Dendritic cell treated with granulocyte-macrophage colony-stimulating factor and Interleukin-4, amounts not matched to agents 40 ng/mL and 50 ng/mL, for 4 days (primary cell): ENCODE data around the gene MAN2B1.
"Not testable (repeated sequence)": the region's sequence is repeated elsewhere in the genome, so short reads cannot be mapped to it uniquely, and the experiment has no call there.

Source experiments
- H3K27ac Mint-ChIP-seq: one replicate; pipeline ENCODE4 v1.8.0; 2022; ENCODE audit warnings: mild to moderate bottlenecking, mixed read lengths
- H3K27me3 Mint-ChIP-seq: one replicate; pipeline ENCODE4 v1.8.0; 2022; ENCODE audit warnings: mild to moderate bottlenecking, mixed read lengths
- H3K36me3 Mint-ChIP-seq: one replicate; pipeline ENCODE4 v1.8.0; 2022; ENCODE audit warnings: low read depth, mixed read lengths
- H3K4me1 Mint-ChIP-seq: one replicate; pipeline ENCODE4 v1.8.0; 2022; ENCODE audit warnings: low read depth, mixed read lengths
- H3K4me3 Mint-ChIP-seq: one replicate; pipeline ENCODE4 v1.8.0; 2022; ENCODE audit warnings: mild to moderate bottlenecking, moderate library complexity, mixed read lengths
- H3K9me3 Mint-ChIP-seq: one replicate; pipeline ENCODE4 v1.8.0; 2022; ENCODE audit warnings: mixed read lengths
- intact Hi-C: fragments of 100-400 bp; cut with micrococcal nuclease; formaldehyde crosslinking; loops from one replicate; pipeline ENCODE4 v1.15.0; 2022

The MAN2B1 gene

DNA sequence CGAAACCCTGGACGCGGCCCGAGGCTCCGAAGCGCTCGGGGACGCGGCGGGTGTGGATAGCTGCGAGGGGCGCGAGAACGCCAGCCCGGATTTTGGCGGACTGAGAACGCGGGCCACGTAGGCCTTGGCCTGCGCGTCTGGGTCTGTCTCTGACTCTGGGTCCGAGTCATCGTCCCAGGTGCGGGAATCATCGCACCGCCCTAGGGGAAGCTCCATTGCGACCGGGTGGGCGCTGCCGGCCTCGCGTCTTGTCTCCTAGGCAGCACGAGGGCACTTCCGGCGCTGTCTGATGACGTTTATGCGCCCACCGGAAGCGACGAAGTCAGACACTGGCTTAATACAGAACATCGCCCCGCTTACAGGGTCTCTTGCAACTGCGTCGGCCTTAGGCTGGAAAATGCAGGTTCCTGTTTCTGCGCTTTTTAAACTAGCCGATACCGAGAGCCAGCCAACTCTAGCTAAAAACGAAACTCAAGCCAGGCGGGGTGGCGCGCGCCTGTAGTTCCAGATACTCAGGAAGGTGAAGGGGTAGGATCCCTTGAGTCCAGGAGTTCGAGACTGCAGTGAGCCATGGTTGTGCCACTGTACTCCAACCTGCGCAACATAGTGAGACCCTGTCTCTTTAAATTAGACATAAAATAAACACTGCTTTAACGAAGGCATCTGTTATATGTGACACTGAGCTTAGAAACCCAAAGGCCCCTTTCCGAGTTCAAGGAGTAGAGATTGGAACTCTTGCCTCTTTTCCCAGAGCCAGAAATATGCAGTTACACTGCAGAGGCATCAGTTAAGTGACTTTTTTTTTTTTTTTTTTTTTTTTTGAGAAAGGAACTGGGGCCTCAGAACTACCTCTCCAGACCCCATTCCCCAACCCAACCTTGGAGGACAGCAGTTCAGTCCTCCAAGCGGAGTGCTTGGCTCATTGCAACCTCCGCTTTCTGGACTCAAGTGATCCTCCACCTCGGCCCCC is 30.1 kb upstream of the MAN2B1 start, which contains the start of gene FBXW9:
TSS of gene FBXW9 (minus strand) at position 266 of the 970 bp plus-strand sequence. CDS start at position 216, 50 bp downstream.
- H3K9me3 Mint-ChIP-seq, result no peaks in the 10 kb centered on the region
- intact Hi-C loops, result no loop called here
- H3K36me3 Mint-ChIP-seq, result peaks cover 36% of the 10 kb centered on the region
- peaks cover 10% of the 10 kb centered on the region for H3K4me1 Mint-ChIP-seq
- H3K27ac Mint-ChIP-seq, result peak within 1 kb of the TSS; percentile 93
- H3K27me3 Mint-ChIP-seq, result no peaks in the 10 kb centered on the region
- H3K4me3 Mint-ChIP-seq, result peak within 1 kb of the TSS; percentile 82

DNA sequence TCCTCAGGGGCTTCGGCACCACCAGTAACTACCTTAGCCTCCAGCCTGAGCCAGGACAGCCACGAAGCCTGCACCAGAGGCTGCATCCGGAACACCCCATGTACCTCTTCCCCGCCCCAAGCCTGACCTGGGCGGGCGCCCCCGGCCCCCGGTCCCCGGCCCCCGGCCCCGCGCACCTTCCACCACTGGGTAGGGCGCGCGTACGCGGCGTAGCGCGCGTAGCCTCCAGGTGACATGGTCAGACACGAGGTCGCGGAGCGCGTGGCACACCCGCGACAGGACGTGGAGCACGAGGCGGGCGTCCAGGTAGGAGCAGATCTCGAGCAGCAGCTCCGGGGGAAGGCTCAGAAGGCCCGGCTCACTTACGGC is 29.4 kb upstream of the MAN2B1 start:
- Mint-ChIP-seq H3K27ac (peak overlapping the region; percentile 93), H3K4me1 (peaks cover 10% of the 10 kb centered on the region), H3K36me3 (peaks cover 29% of the 10 kb centered on the region), H3K9me3 (no peaks in the 10 kb centered on the region), H3K27me3 (no peaks in the 10 kb centered on the region), H3K4me3 (peak overlapping the region; percentile 82)
- intact Hi-C loops, result no loop called here

DNA sequence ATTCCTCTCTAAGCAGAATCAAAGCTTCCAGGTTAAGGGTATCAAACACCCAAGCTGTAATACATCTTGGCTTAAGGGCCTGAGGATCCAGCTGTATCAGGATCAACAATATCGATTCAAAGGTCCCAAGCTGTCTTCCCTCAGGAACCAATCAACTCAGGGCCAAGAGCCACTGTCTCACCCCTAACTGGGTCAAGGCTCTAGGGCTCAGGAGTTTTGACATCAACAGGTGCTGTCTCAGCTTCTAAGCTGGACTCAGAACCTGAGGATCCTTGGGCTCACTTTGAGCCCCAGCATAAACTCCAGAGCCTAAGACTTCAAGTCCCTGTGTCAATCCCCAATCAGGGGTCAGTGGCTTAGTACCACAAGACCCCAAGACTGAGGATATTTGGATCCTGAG is 29.0 kb upstream of the MAN2B1 start:
- Mint-ChIP-seq H3K9me3 (no peaks in the 10 kb centered on the region), H3K27ac (peak overlapping the region; percentile 93), H3K36me3 (peaks cover 25% of the 10 kb centered on the region), H3K27me3 (no peaks in the 10 kb centered on the region), H3K4me3 (peak overlapping the region; percentile 82), H3K4me1 (peaks cover 10% of the 10 kb centered on the region)
- intact Hi-C loops, result no loop called here

DNA sequence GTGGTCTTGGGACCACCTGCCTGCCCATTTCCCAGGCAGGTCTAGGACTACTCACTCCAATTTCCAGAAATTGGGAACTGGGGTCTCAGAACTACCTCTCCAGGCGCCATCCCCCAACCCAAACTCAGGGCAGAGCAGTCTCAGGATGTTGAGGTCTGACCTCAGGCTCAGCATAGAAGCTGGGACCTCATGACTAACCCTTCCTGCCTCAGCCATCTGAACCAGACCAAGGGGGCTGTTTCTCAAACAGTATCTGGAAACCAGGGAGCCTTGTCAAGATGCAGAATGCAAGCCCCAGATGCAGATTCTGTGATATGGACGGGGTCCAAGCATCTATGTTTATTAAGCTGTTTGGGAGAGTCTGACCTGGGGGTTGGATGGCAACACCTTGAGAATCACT is 28.6 kb upstream of the MAN2B1 start:
- no peak overlapping the region for H3K4me3 Mint-ChIP-seq
- H3K27ac Mint-ChIP-seq, result no peak overlapping the region
- peaks cover 21% of the 10 kb centered on the region for H3K36me3 Mint-ChIP-seq
- intact Hi-C loops, result no loop called here
- no peaks in the 10 kb centered on the region for H3K9me3 Mint-ChIP-seq
- H3K4me1 Mint-ChIP-seq, result peaks cover 11% of the 10 kb centered on the region
- no peaks in the 10 kb centered on the region for H3K27me3 Mint-ChIP-seq

DNA sequence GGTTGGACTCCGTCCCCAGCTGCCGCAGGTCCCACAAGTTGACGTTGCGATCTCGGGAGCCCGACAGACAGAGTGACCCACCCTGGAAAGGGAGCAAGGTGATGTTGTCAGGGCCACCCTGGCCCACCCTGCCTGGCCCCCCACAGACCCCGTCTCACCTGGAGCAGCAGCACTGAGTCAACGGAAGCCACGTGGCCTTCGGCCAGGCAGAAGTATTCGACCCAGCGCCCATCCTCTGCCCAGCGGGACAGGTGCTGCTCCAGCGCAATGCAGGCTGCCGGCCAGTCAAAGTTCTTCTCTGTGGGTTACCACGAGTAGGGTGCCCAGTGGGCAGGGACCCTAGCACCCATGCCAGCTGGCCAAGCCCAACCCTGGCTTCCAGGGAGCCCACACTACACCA is 28.1 kb upstream of the MAN2B1 start:
- H3K4me3 Mint-ChIP-seq, result no peak overlapping the region
- H3K27me3 Mint-ChIP-seq, result no peaks in the 10 kb centered on the region
- H3K9me3 Mint-ChIP-seq, result no peaks in the 10 kb centered on the region
- intact Hi-C loops, result no loop called here
- H3K27ac Mint-ChIP-seq, result no peak overlapping the region
- H3K4me1 Mint-ChIP-seq, result peaks cover 15% of the 10 kb centered on the region
- peaks cover 16% of the 10 kb centered on the region for H3K36me3 Mint-ChIP-seq

DNA sequence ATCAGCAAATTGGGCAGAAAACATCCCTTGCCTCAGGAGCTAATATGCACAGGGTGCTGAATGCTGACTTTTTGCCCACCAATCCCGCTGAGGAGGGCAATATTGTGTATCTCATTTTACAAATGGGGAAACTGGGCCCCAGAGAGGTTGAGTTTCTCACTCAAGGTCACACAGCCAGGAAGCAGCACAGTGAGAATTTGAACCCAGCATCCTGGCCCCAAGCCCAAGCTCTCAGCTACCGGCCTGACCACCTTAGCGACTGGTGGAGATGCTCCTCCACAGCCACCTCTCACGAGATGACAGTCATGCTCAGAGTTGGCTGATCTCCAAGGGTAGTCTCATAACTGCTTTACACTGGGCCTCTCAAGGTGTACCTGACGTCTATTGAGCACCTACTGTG is 26.4 kb upstream of the MAN2B1 start:
- Mint-ChIP-seq H3K36me3 (peaks cover 2% of the 10 kb centered on the region), H3K9me3 (no peaks in the 10 kb centered on the region), H3K27ac (no peak overlapping the region), H3K4me3 (no peak overlapping the region), H3K4me1 (peaks cover 10% of the 10 kb centered on the region), H3K27me3 (no peaks in the 10 kb centered on the region)
- intact Hi-C loops, result no loop called here

DNA sequence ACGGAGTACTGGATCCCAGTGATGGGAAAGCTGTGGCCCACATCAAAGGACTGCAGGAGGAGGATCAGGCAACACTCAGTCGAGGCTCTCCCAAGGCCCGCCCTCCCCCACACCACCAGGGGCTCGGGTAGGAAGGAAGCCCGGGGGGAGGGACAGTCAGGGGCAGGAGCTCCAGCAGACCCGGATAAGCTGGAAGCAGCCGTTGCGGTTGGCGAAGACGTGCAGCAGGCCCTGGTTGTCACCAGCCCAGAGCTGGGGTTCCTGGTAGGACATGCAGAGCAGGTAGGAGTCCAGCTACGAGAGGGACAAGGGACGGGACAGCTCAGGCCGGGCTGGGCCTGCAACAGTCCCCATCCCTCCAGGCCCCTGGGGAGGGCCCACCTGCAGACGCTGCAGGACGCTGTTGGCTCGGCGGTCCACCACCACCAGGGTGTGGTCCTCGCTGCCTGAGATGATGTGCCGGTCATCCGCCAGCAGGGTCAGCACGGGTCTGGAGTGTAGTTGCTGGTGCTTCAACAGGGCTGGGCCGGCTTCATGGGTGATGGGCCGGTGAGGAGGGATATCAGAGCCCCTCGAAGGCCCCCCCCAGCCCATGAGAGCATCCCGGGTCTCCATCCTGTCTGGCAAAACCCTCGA is 23.2 kb upstream of the MAN2B1 start:
- Mint-ChIP-seq H3K9me3 (no peaks in the 10 kb centered on the region), H3K4me1 (peaks cover 15% of the 10 kb centered on the region), H3K27me3 (no peaks in the 10 kb centered on the region), H3K4me3 (no peak overlapping the region), H3K27ac (no peak overlapping the region), H3K36me3 (no peaks in the 10 kb centered on the region)
- intact Hi-C loops, result no loop called here

DNA sequence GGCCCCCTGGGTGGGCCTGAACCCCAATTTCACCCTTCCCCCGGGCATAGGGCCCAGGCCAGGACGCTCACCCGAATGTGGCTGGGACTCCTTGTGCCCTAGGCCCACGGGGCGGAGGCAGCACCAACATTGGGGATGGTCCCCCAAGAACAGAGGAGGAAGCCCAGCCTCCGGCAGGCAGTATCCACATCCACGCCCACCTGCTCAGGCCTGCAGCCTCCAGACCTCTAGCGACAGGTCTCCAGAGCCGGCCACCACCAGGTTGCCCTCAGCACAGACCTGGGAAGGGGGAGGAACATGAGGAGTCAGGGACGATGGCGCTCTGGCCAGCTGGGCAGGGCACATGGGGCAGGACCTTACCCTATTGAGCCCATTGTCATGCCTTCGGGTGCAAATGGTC is 22.5 kb upstream of the MAN2B1 start:
- H3K36me3 Mint-ChIP-seq, result no peaks in the 10 kb centered on the region
- H3K27ac Mint-ChIP-seq, result no peak overlapping the region
- no peaks in the 10 kb centered on the region for H3K27me3 Mint-ChIP-seq
- no peaks in the 10 kb centered on the region for H3K9me3 Mint-ChIP-seq
- intact Hi-C loops, result no loop called here
- peaks cover 15% of the 10 kb centered on the region for H3K4me1 Mint-ChIP-seq
- no peak overlapping the region for H3K4me3 Mint-ChIP-seq

DNA sequence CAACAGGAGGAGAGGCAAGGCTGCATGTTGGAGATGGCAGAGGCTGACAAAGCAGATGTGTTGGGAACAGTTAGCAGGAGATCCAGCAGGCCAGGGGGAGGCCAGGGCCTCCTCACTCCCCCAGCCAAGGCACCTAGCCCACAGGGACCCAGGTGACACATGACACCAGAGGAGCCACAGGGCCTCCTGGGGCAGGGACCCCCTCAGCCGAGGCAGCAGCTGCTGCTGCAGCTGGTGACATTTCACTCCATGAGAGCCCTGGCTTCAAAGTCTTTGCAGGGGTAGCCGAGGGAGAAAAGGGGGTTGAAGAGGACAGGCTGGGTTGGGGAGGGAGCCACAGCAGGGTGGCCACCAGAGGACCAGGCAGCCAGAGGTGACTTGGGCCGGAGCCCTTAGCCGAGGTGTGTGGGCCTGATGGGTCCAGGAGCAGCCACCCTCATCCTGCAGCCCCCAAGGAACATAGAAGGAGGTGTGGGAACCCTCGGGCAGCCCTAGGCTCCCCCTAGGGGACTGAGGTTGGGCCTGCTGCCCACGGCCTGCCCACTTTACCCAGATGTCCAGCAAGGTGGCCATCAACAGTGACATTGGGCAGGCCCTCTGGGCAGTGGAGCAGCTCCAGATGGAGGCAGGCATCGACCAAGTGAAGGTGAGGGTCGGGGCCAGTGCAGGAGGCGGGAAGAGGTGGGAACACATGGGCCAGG is 21.1 kb upstream of the MAN2B1 start, which contains the start of gene GNG14:
TSS of gene GNG14 (plus strand) at position 503 of the 701 bp plus-strand sequence. CDS start at position 554, 51 bp downstream.
- H3K27me3 Mint-ChIP-seq, result no peaks in the 10 kb centered on the region
- intact Hi-C loops, result no loop called here
- H3K9me3 Mint-ChIP-seq, result no peaks in the 10 kb centered on the region
- no peak within 1 kb of the TSS for H3K27ac Mint-ChIP-seq
- H3K36me3 Mint-ChIP-seq, result no peaks in the 10 kb centered on the region
- H3K4me3 Mint-ChIP-seq, result no peak within 1 kb of the TSS
- peaks cover 15% of the 10 kb centered on the region for H3K4me1 Mint-ChIP-seq

DNA sequence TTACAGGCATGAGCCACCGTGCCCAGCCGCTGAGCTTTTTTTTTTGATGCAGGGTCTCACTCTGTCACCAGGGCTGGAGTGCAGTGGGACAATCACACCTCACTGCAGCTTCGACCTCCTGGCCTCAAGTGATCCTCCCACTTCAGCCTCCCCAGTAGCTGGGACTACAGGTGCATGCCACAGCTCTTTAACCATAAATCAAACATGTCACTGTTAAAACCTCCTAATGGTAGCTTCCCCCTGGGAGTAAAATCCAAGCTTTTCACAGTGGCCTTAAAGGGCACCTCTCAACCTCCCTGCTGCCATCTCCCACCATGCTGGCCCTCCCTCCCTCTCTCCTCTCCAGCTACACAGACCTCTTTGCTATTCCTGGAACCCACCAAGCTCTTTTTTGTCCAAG is 19.3 kb upstream of the MAN2B1 start:
- H3K36me3 Mint-ChIP-seq, result peaks cover 9% of the 10 kb centered on the region
- H3K4me3 Mint-ChIP-seq, result no peak overlapping the region
- H3K9me3 Mint-ChIP-seq, result no peaks in the 10 kb centered on the region
- intact Hi-C loops, result no loop called here
- H3K27me3 Mint-ChIP-seq, result no peaks in the 10 kb centered on the region
- peaks cover 19% of the 10 kb centered on the region for H3K4me1 Mint-ChIP-seq
- H3K27ac Mint-ChIP-seq, result no peak overlapping the region

DNA sequence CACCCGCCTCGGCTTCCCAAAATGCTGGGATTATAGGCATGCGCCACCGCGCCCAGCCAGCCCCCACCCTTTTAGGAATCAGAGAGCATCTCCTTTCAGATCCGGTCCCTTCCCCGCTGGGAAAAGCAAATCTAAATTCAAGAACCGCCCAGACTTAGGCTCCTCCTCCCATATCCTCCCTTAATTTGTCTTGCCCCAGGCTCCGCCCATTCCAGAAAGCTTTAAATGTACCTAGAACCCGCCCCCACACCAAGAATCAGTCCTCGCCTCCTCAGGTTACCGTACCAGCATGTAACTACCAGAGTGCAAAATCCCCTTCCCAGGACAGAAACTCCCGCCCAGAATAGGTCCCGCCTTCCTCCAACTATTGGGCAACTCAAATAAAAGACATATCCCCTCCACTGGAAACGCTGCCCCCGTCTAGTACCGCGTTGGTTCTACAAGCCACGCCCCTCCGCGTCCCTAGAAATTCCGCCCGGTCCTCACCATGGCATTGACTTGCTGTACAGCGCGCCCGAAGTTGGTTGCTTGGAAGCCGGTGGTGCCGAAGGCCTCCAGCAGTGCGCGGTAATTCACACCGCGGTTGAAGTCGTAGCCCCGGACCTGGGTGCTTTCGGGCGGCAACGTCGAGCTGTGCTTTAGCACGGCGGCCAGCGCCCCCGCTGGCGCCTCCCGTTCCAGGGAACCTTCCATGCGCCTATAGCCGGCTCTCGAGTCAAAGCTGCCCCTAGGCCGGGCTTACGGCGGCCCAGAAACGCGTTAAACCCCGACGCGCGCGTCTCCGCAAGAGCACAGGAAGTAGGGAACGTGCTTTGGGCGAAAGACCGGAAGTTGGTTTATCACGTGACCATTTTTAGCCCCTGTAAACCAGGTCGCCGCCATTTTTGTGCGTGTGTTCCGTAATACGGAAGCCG is 14.8 kb upstream of the MAN2B1 start, which contains the start of gene DHPS:
TSS of gene DHPS (minus strand) at position 807 of the 914 bp plus-strand sequence. CDS start at position 693, 114 bp downstream.
- H3K27me3 Mint-ChIP-seq, result no peaks in the 10 kb centered on the region
- intact Hi-C loops, result loop anchor here (1.0 kb wide), 1 partner anchor 12 kb away; a partner anchor contains a TSS
- no peaks in the 10 kb centered on the region for H3K9me3 Mint-ChIP-seq
- peak within 1 kb of the TSS; percentile 94 for H3K27ac Mint-ChIP-seq
- H3K4me3 Mint-ChIP-seq, result peak within 1 kb of the TSS; percentile 91
- peaks cover 29% of the 10 kb centered on the region for H3K4me1 Mint-ChIP-seq
- peaks cover 51% of the 10 kb centered on the region for H3K36me3 Mint-ChIP-seq

DNA sequence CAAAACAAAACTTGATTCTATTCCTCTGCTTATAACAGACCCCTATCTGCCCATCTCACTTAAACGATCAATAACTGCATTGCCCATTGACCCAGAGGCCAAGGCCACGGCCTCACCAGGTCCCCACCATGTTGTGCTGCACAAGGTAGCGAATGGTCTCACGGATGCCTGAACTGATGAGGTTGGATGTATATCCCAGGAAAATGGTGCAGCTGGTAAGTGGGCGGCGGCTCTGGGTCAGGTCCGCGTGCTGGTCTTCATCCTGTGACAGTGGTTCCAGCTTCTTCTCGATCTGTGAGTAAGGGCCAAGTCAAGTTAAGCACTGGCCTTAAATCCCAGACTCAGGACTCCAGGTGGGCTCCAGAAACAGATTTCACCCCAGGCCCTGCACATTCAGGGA is 13.5 kb upstream of the MAN2B1 start:
- no peak overlapping the region for H3K27ac Mint-ChIP-seq
- intact Hi-C loops, result no loop called here
- H3K36me3 Mint-ChIP-seq, result peaks cover 64% of the 10 kb centered on the region
- no peaks in the 10 kb centered on the region for H3K27me3 Mint-ChIP-seq
- H3K4me1 Mint-ChIP-seq, result peaks cover 33% of the 10 kb centered on the region
- peak overlapping the region; percentile 27 for H3K4me3 Mint-ChIP-seq
- no peaks in the 10 kb centered on the region for H3K9me3 Mint-ChIP-seq

DNA sequence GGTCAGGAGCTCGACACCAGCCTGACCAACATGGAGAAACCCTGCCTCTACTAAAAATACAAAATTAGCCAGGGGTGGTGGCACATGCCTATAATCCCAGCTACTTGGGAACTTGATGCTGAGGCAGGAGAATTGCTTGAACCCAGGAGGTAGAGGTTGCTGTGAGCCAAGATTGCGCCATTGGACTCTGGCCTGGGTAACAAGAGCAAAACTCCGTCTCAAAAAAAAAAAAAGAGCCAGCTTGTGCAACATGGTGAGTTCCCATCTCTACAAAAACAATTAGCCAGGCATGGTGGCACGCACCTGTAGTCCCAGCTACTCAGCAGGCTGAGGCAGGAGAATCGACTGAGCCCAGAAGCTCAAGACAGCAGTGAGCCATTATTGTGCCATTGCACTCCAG is 11.5 kb upstream of the MAN2B1 start:
- H3K27me3 Mint-ChIP-seq, H3K9me3 Mint-ChIP-seq, H3K4me3 Mint-ChIP-seq, H3K27ac Mint-ChIP-seq: not testable (repeated sequence)
- Mint-ChIP-seq H3K36me3 (peaks cover 84% of the 10 kb centered on the region), H3K4me1 (peaks cover 48% of the 10 kb centered on the region)
- intact Hi-C loops, result loop anchor here (10.0 kb wide), 1 partner anchor 793 kb away; the partner anchor contains the start of gene ZNF69
